ENCODE results near the gene SWT1.

The SWT1 gene

DNA sequence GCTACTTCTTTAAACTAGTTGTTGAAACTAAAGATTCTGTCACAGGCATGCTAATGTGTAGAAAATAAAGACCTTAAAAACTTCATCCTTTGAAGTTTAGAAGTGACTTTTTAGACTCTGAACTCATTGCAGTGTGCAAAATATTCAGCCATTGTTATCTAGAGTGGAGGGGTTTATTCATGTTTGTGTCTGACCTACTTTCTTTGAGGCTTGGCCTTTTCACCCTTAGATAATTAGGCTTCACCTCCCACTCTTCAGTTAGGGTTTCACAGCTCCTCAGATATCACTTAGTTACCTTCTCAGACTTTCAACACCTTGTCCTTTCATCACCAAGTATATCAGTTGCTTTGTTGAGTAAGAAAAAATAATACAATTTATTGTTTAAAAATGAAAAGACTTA, 84.2 kb downstream of the SWT1 start:
- Histone ChIP-seq H4K91ac (ENCODE audit: low read depth, low read length) (no peak overlapping the region), H3K9ac (ENCODE audit: low read length) (no peak overlapping the region), H3K27me3 (ENCODE audit: insufficient read depth, low read length) (no peaks in the 10 kb centered on the region), H3K14ac (ENCODE audit: low read length) (no peak overlapping the region), H4K12ac (ENCODE audit: low read depth, low read length) (no peak overlapping the region), H3K79me1 (ENCODE audit: low read length) (no peaks in the 10 kb centered on the region), H2BK120ac (ENCODE audit: insufficient read depth, low read length, poor library complexity) (no peak overlapping the region), H2BK5ac (ENCODE audit: low read depth, low read length, poor library complexity) (no peak overlapping the region), H3K4me1 (ENCODE audit: control insufficient read depth in 1 of 2, insufficient read depth in 2 of 2, low read length in 2 of 2) (no peaks in the 10 kb centered on the region), H3K79me2 (ENCODE audit: control insufficient read depth, insufficient read depth, low read length, poor library complexity) (no peaks in the 10 kb centered on the region), H3K23ac (ENCODE audit: low read length) (no peak overlapping the region), H3K27ac (ENCODE audit: low read depth, low read length) (no peak overlapping the region), H3K9me3 (ENCODE audit: insufficient read depth, low read depth, low read length) (no peaks in the 10 kb centered on the region), H2AK5ac (ENCODE audit: low read length) (no peak overlapping the region), H3K4me3 (ENCODE audit: low read depth, low read length) (no peak overlapping the region), H3K36me3 (ENCODE audit: control insufficient read depth in 1 of 2, insufficient read depth in 2 of 2, low read length in 2 of 2) (peaks cover 2% of the 10 kb centered on the region in 2 experiments), H3K4me2 (ENCODE audit: low read length) (no peak overlapping the region), H4K8ac (ENCODE audit: low read depth, low read length) (no peak overlapping the region), H2BK12ac (ENCODE audit: low read length) (no peak overlapping the region), H2AFZ (ENCODE audit: insufficient read depth, low read length, poor library complexity) (no peak overlapping the region), H3K4ac (ENCODE audit: low read depth, low read length) (no peak overlapping the region), H3K18ac (ENCODE audit: low read length) (no peak overlapping the region)
- DNase-seq: no peak

DNA sequence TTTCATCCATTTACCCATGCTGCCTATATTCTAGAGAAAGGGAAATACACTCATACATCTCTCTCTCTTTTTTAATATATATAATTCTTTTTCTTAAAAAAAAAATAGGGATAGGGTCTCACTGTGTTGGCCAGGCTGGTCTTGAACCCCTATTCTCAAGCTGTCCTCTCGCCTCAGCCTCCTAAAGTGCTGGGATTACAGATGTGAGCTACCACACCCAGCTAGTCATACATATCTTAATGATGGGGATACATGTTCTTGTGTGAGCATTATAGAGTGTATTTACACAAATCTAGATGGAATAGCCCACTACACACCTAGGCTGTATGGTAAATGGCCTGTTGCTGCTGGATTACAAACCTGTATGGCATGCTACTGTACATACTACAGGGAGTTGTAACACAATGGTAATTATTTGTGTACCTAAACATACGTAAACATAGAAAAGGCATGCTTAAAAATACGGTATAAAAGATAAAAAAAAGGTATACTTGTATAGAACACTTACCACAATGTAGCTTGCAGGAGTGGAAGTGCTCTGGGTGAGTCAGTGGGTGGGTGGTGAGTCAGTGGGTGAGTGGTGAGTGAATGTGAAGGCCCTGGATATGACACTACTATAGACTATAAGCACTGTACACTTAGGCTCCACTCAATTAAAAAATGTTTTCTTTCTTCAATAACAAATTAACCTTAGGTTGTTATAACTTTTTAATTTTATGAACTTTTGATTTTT, 87.2 kb downstream of the SWT1 start:
- H3K4me2 ChIP-seq (ENCODE audit: low read length): no peak overlapping the region
- H3K4me3 ChIP-seq (ENCODE audit: low read depth, low read length): no peak overlapping the region
- peaks cover 2% of the 10 kb centered on the region in 2 experiments for H3K36me3 ChIP-seq (ENCODE audit: control insufficient read depth in 1 of 2, insufficient read depth in 2 of 2, low read length in 2 of 2)
- no peak overlapping the region for H4K8ac ChIP-seq (ENCODE audit: low read depth, low read length)
- H4K12ac ChIP-seq (ENCODE audit: low read depth, low read length): no peak overlapping the region
- H3K14ac ChIP-seq (ENCODE audit: low read length): no peak overlapping the region
- H2AK5ac ChIP-seq (ENCODE audit: low read length): no peak overlapping the region
- peaks cover 2% of the 10 kb centered on the region for H3K9me3 ChIP-seq (ENCODE audit: insufficient read depth, low read depth, low read length)
- H2AFZ ChIP-seq (ENCODE audit: insufficient read depth, low read length, poor library complexity): no peak overlapping the region
- no peak overlapping the region for H3K9ac ChIP-seq (ENCODE audit: low read length)
- peak; percentile 11 to 31 for DNase-seq
- H3K18ac ChIP-seq (ENCODE audit: low read length): no peak overlapping the region
- peaks cover 2% of the 10 kb centered on the region for H3K79me2 ChIP-seq (ENCODE audit: control insufficient read depth, insufficient read depth, low read length, poor library complexity)
- H2BK120ac ChIP-seq (ENCODE audit: insufficient read depth, low read length, poor library complexity): no peak overlapping the region
- no CpG with 5 or more reads among the region's 3 CpGs for WGBS (ENCODE audit: extremely low coverage, insufficient coverage, insufficient read length)
- no peaks in the 10 kb centered on the region for H3K79me1 ChIP-seq (ENCODE audit: low read length)
- no peak overlapping the region for H4K91ac ChIP-seq (ENCODE audit: low read depth, low read length)
- no peak overlapping the region for H3K4ac ChIP-seq (ENCODE audit: low read depth, low read length)
- no peak overlapping the region for H3K23ac ChIP-seq (ENCODE audit: low read length)
- H2BK5ac ChIP-seq (ENCODE audit: low read depth, low read length, poor library complexity): no peak overlapping the region
- no peak overlapping the region for H2BK12ac ChIP-seq (ENCODE audit: low read length)
- H3K4me1 ChIP-seq (ENCODE audit: control insufficient read depth in 1 of 2, insufficient read depth in 2 of 2, low read length in 2 of 2): peaks cover 0 to 3% of the 10 kb centered on the region in 2 experiments
- H3K27ac ChIP-seq (ENCODE audit: low read depth, low read length): no peak overlapping the region
- H3K27me3 ChIP-seq (ENCODE audit: insufficient read depth, low read length): no peaks in the 10 kb centered on the region

DNA sequence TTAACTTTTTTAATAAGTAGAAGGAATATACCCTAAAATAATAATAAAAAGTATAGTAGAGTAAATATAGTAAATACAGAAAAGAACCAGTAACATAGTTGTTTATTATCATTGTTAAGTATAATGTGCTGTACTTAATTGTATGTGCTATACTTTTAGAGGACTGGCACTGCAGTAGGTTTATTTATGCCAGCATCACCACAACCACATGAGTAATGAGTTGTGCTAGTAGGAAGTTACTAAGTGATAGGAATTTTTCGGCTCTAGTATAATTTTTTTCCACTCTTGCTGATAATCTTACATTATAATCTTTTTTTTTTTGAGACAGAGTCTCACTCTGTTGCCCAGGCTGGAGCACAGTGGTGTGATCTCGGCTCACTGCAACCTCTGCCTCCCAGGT, 88.5 kb downstream of the SWT1 start:
- Histone ChIP-seq H3K4ac (ENCODE audit: low read depth, low read length) (no peak overlapping the region), H3K4me1 (ENCODE audit: control insufficient read depth in 1 of 2, insufficient read depth in 2 of 2, low read length in 2 of 2) (peaks cover 0 to 4% of the 10 kb centered on the region in 2 experiments), H3K36me3 (ENCODE audit: control insufficient read depth in 1 of 2, insufficient read depth in 2 of 2, low read length in 2 of 2) (peaks cover 2% of the 10 kb centered on the region in 2 experiments), H3K79me1 (ENCODE audit: low read length) (no peaks in the 10 kb centered on the region), H2BK120ac (ENCODE audit: insufficient read depth, low read length, poor library complexity) (no peak overlapping the region), H2BK5ac (ENCODE audit: low read depth, low read length, poor library complexity) (no peak overlapping the region), H3K18ac (ENCODE audit: low read length) (no peak overlapping the region), H3K23ac (ENCODE audit: low read length) (no peak overlapping the region), H4K91ac (ENCODE audit: low read depth, low read length) (no peak overlapping the region), H3K4me3 (ENCODE audit: low read depth, low read length) (no peak overlapping the region), H3K4me2 (ENCODE audit: low read length) (no peak overlapping the region), H3K14ac (ENCODE audit: low read length) (no peak overlapping the region), H2BK12ac (ENCODE audit: low read length) (no peak overlapping the region), H4K12ac (ENCODE audit: low read depth, low read length) (no peak overlapping the region), H3K27me3 (ENCODE audit: insufficient read depth, low read length) (no peaks in the 10 kb centered on the region), H3K9me3 (ENCODE audit: insufficient read depth, low read depth, low read length) (peaks cover 2% of the 10 kb centered on the region), H3K79me2 (ENCODE audit: control insufficient read depth, insufficient read depth, low read length, poor library complexity) (peaks cover 2% of the 10 kb centered on the region), H2AFZ (ENCODE audit: insufficient read depth, low read length, poor library complexity) (no peak overlapping the region), H2AK5ac (ENCODE audit: low read length) (no peak overlapping the region), H3K27ac (ENCODE audit: low read depth, low read length) (no peak overlapping the region), H4K8ac (ENCODE audit: low read depth, low read length) (no peak overlapping the region), H3K9ac (ENCODE audit: low read length) (no peak overlapping the region)
- WGBS (ENCODE audit: extremely low coverage, insufficient coverage, insufficient read length): no CpG with 5 or more reads among the region's 2 CpGs
- DNase-seq: peak in 1 of 2 donors; percentile 18

DNA sequence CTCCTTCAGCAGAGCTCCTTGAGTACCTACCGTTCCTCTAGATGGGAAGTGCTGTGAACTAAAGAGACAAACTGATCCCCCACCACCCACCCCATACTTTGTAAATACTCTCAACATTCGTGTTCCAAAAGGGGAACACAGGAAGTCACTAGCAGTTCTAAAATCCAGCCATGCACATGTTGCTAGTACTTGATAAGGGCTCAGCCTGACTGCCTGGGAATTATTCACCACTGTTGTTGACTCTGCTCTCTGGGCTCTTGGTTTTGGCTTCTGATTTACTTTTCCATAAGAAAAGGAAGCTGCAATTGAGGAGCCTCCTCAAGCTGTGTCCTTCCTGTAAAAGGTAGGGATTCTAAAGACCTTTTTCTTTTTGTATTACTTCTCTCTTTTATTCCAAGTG, 92.6 kb downstream of the SWT1 start:
- no peak overlapping the region for H2BK12ac ChIP-seq (ENCODE audit: low read length)
- H3K27me3 ChIP-seq (ENCODE audit: insufficient read depth, low read length): no peaks in the 10 kb centered on the region
- no peak for DNase-seq
- peaks cover 0 to 4% of the 10 kb centered on the region in 2 experiments for H3K4me1 ChIP-seq (ENCODE audit: control insufficient read depth in 1 of 2, insufficient read depth in 2 of 2, low read length in 2 of 2)
- no peak overlapping the region for H3K23ac ChIP-seq (ENCODE audit: low read length)
- no peak overlapping the region for H4K12ac ChIP-seq (ENCODE audit: low read depth, low read length)
- no peak overlapping the region for H2BK5ac ChIP-seq (ENCODE audit: low read depth, low read length, poor library complexity)
- H3K4me3 ChIP-seq (ENCODE audit: low read depth, low read length): no peak overlapping the region
- no peak overlapping the region for H3K18ac ChIP-seq (ENCODE audit: low read length)
- no peaks in the 10 kb centered on the region for H3K79me1 ChIP-seq (ENCODE audit: low read length)
- H4K8ac ChIP-seq (ENCODE audit: low read depth, low read length): no peak overlapping the region
- no peak overlapping the region for H3K14ac ChIP-seq (ENCODE audit: low read length)
- H2AFZ ChIP-seq (ENCODE audit: insufficient read depth, low read length, poor library complexity): no peak overlapping the region
- no peak overlapping the region for H2AK5ac ChIP-seq (ENCODE audit: low read length)
- no peak overlapping the region for H2BK120ac ChIP-seq (ENCODE audit: insufficient read depth, low read length, poor library complexity)
- H3K27ac ChIP-seq (ENCODE audit: low read depth, low read length): no peak overlapping the region
- peaks cover 2% of the 10 kb centered on the region for H3K9me3 ChIP-seq (ENCODE audit: insufficient read depth, low read depth, low read length)
- H3K36me3 ChIP-seq (ENCODE audit: control insufficient read depth in 1 of 2, insufficient read depth in 2 of 2, low read length in 2 of 2): peaks cover 2% of the 10 kb centered on the region in 2 experiments
- peaks cover 2% of the 10 kb centered on the region for H3K79me2 ChIP-seq (ENCODE audit: control insufficient read depth, insufficient read depth, low read length, poor library complexity)
- no CpG with 5 or more reads among the region's 2 CpGs for WGBS (ENCODE audit: extremely low coverage, insufficient coverage, insufficient read length)
- no peak overlapping the region for H3K4me2 ChIP-seq (ENCODE audit: low read length)
- H4K91ac ChIP-seq (ENCODE audit: low read depth, low read length): no peak overlapping the region
- no peak overlapping the region for H3K4ac ChIP-seq (ENCODE audit: low read depth, low read length)
- no peak overlapping the region for H3K9ac ChIP-seq (ENCODE audit: low read length)
